Measurements from ENCODE around the gene FARP1.

The FARP1 gene

GRCh38 chr13:98280176-98280510 lies 137.2 kb downstream of the FARP1 start:
- no peak for TF ChIP-seq CTCF (IDR thresholded peaks at IDR 0.05)
- H3K4me1 ChIP-seq (ENCODE audit: control insufficient read depth in 1 of 2, insufficient read depth in 1 of 2, low read depth in 1 of 2, low read length in 1 of 2), result no peaks in the 10 kb centered on the region
- H3K9me3 ChIP-seq, result no peaks in the 10 kb centered on the region
- peaks cover 5% of the 10 kb centered on the region for H3K27me3 ChIP-seq
- no peaks in the 10 kb centered on the region for H3K36me3 ChIP-seq
- no peak overlapping the region for H3K4me3 ChIP-seq (ENCODE audit: low read depth in 1 of 2, low read length in 1 of 2)
- H3K27ac ChIP-seq, result no peak overlapping the region

GRCh38 chr13:98284679-98285078 lies 141.8 kb downstream of the FARP1 start:
- no peaks in the 10 kb centered on the region for H3K9me3 ChIP-seq

GRCh38 chr13:98285317-98285716 lies 142.4 kb downstream of the FARP1 start:
- Histone ChIP-seq H3K27ac (no peak overlapping the region), H3K4me1 (ENCODE audit: control insufficient read depth in 1 of 2, insufficient read depth in 1 of 2, low read depth in 1 of 2, low read length in 1 of 2) (no peaks in the 10 kb centered on the region), H3K9me3 (no peaks in the 10 kb centered on the region), H3K27me3 (no peaks in the 10 kb centered on the region), H3K4me3 (ENCODE audit: low read depth in 1 of 2, low read length in 1 of 2) (no peak overlapping the region), H3K36me3 (no peaks in the 10 kb centered on the region)
- TF ChIP-seq CTCF (IDR thresholded peaks at IDR 0.05), result no peak

More at GRCh38 chr13:98284679-98285078, 141.8 kb downstream of the FARP1 start:
- peaks cover 5% of the 10 kb centered on the region for H3K27me3 ChIP-seq
- no peak overlapping the region for H3K4me3 ChIP-seq (ENCODE audit: low read depth in 1 of 2, low read length in 1 of 2)
- no peaks in the 10 kb centered on the region for H3K36me3 ChIP-seq
- no peak overlapping the region for H3K27ac ChIP-seq
- no peak for TF ChIP-seq CTCF (IDR thresholded peaks at IDR 0.05)
- H3K4me1 ChIP-seq (ENCODE audit: control insufficient read depth in 1 of 2, insufficient read depth in 1 of 2, low read depth in 1 of 2, low read length in 1 of 2), result no peaks in the 10 kb centered on the region

GRCh38 chr13:98285852-98286594 lies 143.1 kb downstream of the FARP1 start:
- H3K27me3 ChIP-seq, result no peaks in the 10 kb centered on the region
- no peaks in the 10 kb centered on the region for H3K9me3 ChIP-seq
- H3K36me3 ChIP-seq, result no peaks in the 10 kb centered on the region
- TF ChIP-seq CTCF (IDR thresholded peaks at IDR 0.05), result no peak
- H3K4me3 ChIP-seq (ENCODE audit: low read depth in 1 of 2, low read length in 1 of 2), result no peak overlapping the region
- H3K27ac ChIP-seq, result no peak overlapping the region
- no peaks in the 10 kb centered on the region for H3K4me1 ChIP-seq (ENCODE audit: control insufficient read depth in 1 of 2, insufficient read depth in 1 of 2, low read depth in 1 of 2, low read length in 1 of 2)

GRCh38 chr13:98286799-98287198 lies 143.9 kb downstream of the FARP1 start:
- TF ChIP-seq CTCF (IDR thresholded peaks at IDR 0.05), result no peak
- no peaks in the 10 kb centered on the region for H3K9me3 ChIP-seq
- H3K4me3 ChIP-seq (ENCODE audit: low read depth in 1 of 2, low read length in 1 of 2), result no peak overlapping the region
- no peaks in the 10 kb centered on the region for H3K36me3 ChIP-seq
- no peaks in the 10 kb centered on the region for H3K4me1 ChIP-seq (ENCODE audit: control insufficient read depth in 1 of 2, insufficient read depth in 1 of 2, low read depth in 1 of 2, low read length in 1 of 2)
- no peaks in the 10 kb centered on the region for H3K27me3 ChIP-seq
- H3K27ac ChIP-seq, result no peak overlapping the region

Data from neutrophil (primary cell).